Naive thymus-derived CD4-positive, alpha-beta T cell (primary cell): ENCODE measurements around the gene CINP. TPM values are rescaled to one million over a fixed set of nuclear protein-coding genes. Genes with fewer than 3 reads are reported as not detected.

Experiments
- ATAC-seq: fragments of 150-1000 bp; cut with Tn5 transposase; 2 replicates; pipeline ENCODE4 v1.10.0; 2021; ENCODE audit warnings: mild to moderate bottlenecking, moderate library complexity
- CTCF ChIA-PET: fragments of 350-600 bp; sonication (Branson Sonifier 250); formaldehyde crosslinking; loops from one replicate; lab custom pipeline; 2021; ENCODE audit warnings: antibody characterized with exemption; lab: Charles Lee
- POLR2A ChIA-PET: fragments of 350-600 bp; sonication (Branson Sonifier 250); formaldehyde crosslinking; loops from one replicate; lab custom pipeline; 2021; ENCODE audit warnings: antibody characterized with exemption, inconsistent platforms; lab: Charles Lee
- DNase-seq, 9 donors: peaks; one replicate each; pipeline versions ENCODE4 v3.0.0 to v3.0.0-alpha.2; 2020 to 2022; ENCODE audit warnings: mixed read lengths in 1 of 9
- H3K27ac ChIP-seq: one replicate; pipeline ENCODE4 v1.7.0; 2013; ENCODE audit warnings: mild to moderate bottlenecking, low read depth, low read length, moderate library complexity
- H3K27me3 ChIP-seq, 2 donors: one replicate each; pipeline ENCODE4 v1.7.0; 2013; ENCODE audit warnings: low read length in 2 of 2, mild to moderate bottlenecking in 2 of 2, moderate library complexity in 2 of 2; ENCODE audit not compliant: control insufficient read depth in 2 of 2, insufficient read depth in 2 of 2
- H3K36me3 ChIP-seq, 3 experiments: 1 replicate in 2 of 3; 2 replicates in 1 of 3; pipeline ENCODE4 v1.7.0; 2013; ENCODE audit warnings: low read length in 3 of 3, mild to moderate bottlenecking in 3 of 3, moderate library complexity in 1 of 3; ENCODE audit not compliant: insufficient read depth in 3 of 3, control insufficient read depth in 2 of 3
- H3K4me1 ChIP-seq, 2 donors: one replicate each; pipeline ENCODE4 v1.7.0; 2013; ENCODE audit warnings: low read length in 2 of 2, mild to moderate bottlenecking in 2 of 2, moderate library complexity in 1 of 2; ENCODE audit not compliant: control insufficient read depth in 2 of 2, insufficient read depth in 2 of 2
- H3K4me3 ChIP-seq: 2 replicates; pipeline ENCODE4 v1.7.0; 2013; ENCODE audit warnings: mild to moderate bottlenecking, low read length
- H3K9me3 ChIP-seq, 3 experiments: 1 replicate in 2 of 3; 2 replicates in 1 of 3; pipeline ENCODE4 v1.7.0; 2013; ENCODE audit warnings: low read length in 3 of 3; ENCODE audit not compliant: control insufficient read depth in 2 of 3
- H3K27ac Mint-ChIP-seq, 9 donors: one replicate each; pipeline ENCODE4 v1.8.0; 2020 to 2022; ENCODE audit warnings: mixed read lengths in 9 of 9, mild to moderate bottlenecking in 8 of 9, moderate library complexity in 5 of 9, inconsistent platforms in 2 of 9
- H3K27me3 Mint-ChIP-seq, 5 donors: one replicate each; pipeline ENCODE4 v1.8.0; 2021 to 2022; ENCODE audit warnings: mixed read lengths in 5 of 5, mild to moderate bottlenecking in 1 of 5
- H3K36me3 Mint-ChIP-seq, 5 donors: one replicate each; pipeline ENCODE4 v1.8.0; 2020 to 2022; ENCODE audit warnings: mixed read lengths in 5 of 5, mild to moderate bottlenecking in 3 of 5, inconsistent platforms in 1 of 5
- H3K4me1 Mint-ChIP-seq, 7 donors: one replicate each; pipeline ENCODE4 v1.8.0; 2020 to 2022; ENCODE audit warnings: mixed read lengths in 7 of 7, mild to moderate bottlenecking in 3 of 7, inconsistent platforms in 1 of 7
- H3K4me3 Mint-ChIP-seq, 10 donors: one replicate each; pipeline ENCODE4 v1.8.0; 2020 to 2022; ENCODE audit warnings: mild to moderate bottlenecking in 10 of 10, mixed read lengths in 10 of 10, moderate library complexity in 6 of 10, inconsistent platforms in 2 of 10
- H3K9me3 Mint-ChIP-seq, 11 donors: one replicate each; pipeline ENCODE4 v1.8.0; 2020 to 2022; ENCODE audit warnings: mixed read lengths in 11 of 11, mild to moderate bottlenecking in 4 of 11, inconsistent platforms in 1 of 11, moderate library complexity in 1 of 11
- intact Hi-C, 2 donors: fragments of 100-400 bp; cut with micrococcal nuclease; formaldehyde crosslinking; loops; one replicate each; pipeline ENCODE4 v1.15.1; 2023
- polyA plus RNA-seq, 2 donors: library from polyadenylated mRNA; unstranded; fragments of 300-500 nt; fragmentation: Illumina TruSeq; gene quantifications; one replicate each; pipeline ENCODE4 v1.2.3, GENCODE V29; 2021
- total RNA-seq, 6 experiments: library from RNA in 5 of 6; stranded (reverse) in 5 of 6; gene quantifications; 1 replicate in 5 of 6; 2 replicates in 1 of 6; pipeline ENCODE4 v1.2.3 and lab custom pipeline; 2021 to 2026

CINP gene
- total and polyA plus RNA-seq, 7 experiments from 2014 or later: 16.8 to 57.2 (median 33.6) TPM

DNA sequence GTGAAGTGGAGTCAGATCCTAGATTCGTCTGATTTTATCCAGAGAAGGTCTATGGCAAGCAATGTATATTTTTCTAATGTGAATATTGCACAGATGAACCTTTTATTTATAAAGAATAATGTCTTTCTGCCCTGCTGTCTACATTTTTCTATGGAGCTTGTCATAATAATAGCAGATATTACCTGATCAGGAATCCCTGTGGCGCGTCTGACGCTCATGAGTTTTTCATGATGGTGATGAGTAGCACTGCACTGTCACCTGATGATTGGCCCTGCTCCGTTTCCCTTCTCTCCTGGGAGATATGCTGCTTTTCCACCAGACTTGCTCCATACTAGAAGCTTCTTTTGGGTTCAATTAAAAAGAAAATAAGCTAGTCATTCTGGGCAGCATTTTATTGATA, 20.5 kb downstream of the CINP start:
- Mint-ChIP-seq H3K4me1 (no peaks in the 10 kb centered on the region), H3K9me3 (no peaks in the 10 kb centered on the region), H3K4me3 (no peak overlapping the region), H3K27ac (no peak overlapping the region), H3K27me3 (no peaks in the 10 kb centered on the region), H3K36me3 (peaks cover 0 to 35% (median 19%) of the 10 kb centered on the region in 5 donors)
- Histone ChIP-seq H3K27me3 (no peaks in the 10 kb centered on the region), H3K27ac (no peak overlapping the region), H3K36me3 (peaks cover 0 to 71% (median 11%) of the 10 kb centered on the region in 3 experiments), H3K9me3 (no peaks in the 10 kb centered on the region), H3K4me1 (no peaks in the 10 kb centered on the region), H3K4me3 (no peak overlapping the region)
- DNase-seq (no peak), ATAC-seq (no peak)
- intact Hi-C loops: no loop called here
- ChIA-PET POLR2A (interaction anchor here (0.5 to 1.2 kb wide), 4 partner anchors 18 to 553 kb away, joined by 3 to 4 read pairs (median 3); partner anchors contain the start of genes CINP and TECPR2), CTCF (no interaction called here)

DNA sequence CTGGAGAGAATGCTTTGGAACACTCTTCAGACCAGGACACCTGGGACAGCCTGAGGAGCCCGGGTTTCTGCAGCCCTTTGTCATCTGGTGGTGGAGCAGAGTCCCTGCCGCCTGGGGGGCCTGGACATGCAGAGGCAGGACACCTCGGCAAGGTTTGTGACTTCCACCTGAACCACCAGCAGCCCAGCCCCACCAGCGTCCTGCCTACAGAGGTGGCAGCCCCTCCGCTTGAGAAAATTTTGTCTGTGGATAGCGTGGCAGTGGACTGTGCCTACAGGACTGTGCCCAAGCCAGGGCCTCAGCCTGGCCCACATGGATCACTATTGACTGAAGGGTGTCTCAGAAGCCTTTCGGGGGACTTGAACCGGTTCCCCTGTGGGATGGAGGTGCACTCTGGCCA, 21.1 kb downstream of the CINP start:
- H3K27ac ChIP-seq: no peak overlapping the region
- H3K27ac Mint-ChIP-seq: peak overlapping the region in 1 of 9 donors; percentile 76
- H3K9me3 Mint-ChIP-seq: no peaks in the 10 kb centered on the region
- CTCF ChIA-PET: no interaction called here
- intact Hi-C loops: no loop called here
- no peak overlapping the region for H3K4me3 ChIP-seq
- H3K9me3 ChIP-seq: no peaks in the 10 kb centered on the region
- H3K27me3 ChIP-seq: no peaks in the 10 kb centered on the region
- no peaks in the 10 kb centered on the region for H3K27me3 Mint-ChIP-seq
- no peaks in the 10 kb centered on the region for H3K4me1 ChIP-seq
- no peak overlapping the region for H3K4me3 Mint-ChIP-seq
- peaks cover 0 to 70% (median 11%) of the 10 kb centered on the region in 3 experiments for H3K36me3 ChIP-seq
- no peaks in the 10 kb centered on the region for H3K4me1 Mint-ChIP-seq
- POLR2A ChIA-PET: interaction anchor here (1.2 kb wide), 1 partner anchor 21 kb away, joined by 3 read pairs; the partner anchor contains the start of genes CINP and TECPR2
- peaks cover 0 to 41% (median 19%) of the 10 kb centered on the region in 5 donors for H3K36me3 Mint-ChIP-seq
- ATAC-seq: no peak
- DNase-seq: no peak

DNA sequence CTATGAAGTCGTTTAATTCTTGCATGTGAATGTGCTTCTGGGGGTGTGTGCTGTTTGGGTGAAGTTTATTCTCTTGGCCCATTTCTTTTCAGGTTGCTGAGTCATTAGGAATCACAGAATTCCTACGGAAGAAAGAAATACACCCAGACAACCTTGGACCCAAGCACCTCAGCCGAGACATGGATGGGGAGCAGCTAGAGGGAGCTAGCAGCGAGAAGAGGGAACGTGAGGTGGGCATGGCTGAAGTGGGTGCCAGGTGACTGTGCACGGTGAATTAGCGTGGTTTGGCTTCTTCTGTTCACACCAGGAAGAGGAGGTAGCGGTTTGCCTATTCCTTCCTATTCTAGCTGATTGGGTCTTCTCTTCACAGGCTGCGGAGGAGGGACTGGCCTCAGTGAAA, 24.0 kb downstream of the CINP start:
- peaks cover under 1 to 35% (median 21%) of the 10 kb centered on the region in 5 donors for H3K36me3 Mint-ChIP-seq
- peak overlapping the region in 2 of 9 donors; percentile 19 to 25 for H3K27ac Mint-ChIP-seq
- Histone ChIP-seq H3K27me3 (no peaks in the 10 kb centered on the region), H3K36me3 (peaks cover 0 to 59% (median 8%) of the 10 kb centered on the region in 3 experiments), H3K4me3 (no peak overlapping the region), H3K4me1 (no peaks in the 10 kb centered on the region), H3K9me3 (no peaks in the 10 kb centered on the region), H3K27ac (no peak overlapping the region)
- DNase-seq: no peak
- no peak overlapping the region for H3K4me3 Mint-ChIP-seq
- peaks cover 0 to 6% (median 0%) of the 10 kb centered on the region in 7 donors for H3K4me1 Mint-ChIP-seq
- no peaks in the 10 kb centered on the region for H3K27me3 Mint-ChIP-seq
- POLR2A ChIA-PET: no interaction called here
- no peak for ATAC-seq
- intact Hi-C loops: no loop called here
- CTCF ChIA-PET: no interaction called here
- H3K9me3 Mint-ChIP-seq: no peaks in the 10 kb centered on the region

DNA sequence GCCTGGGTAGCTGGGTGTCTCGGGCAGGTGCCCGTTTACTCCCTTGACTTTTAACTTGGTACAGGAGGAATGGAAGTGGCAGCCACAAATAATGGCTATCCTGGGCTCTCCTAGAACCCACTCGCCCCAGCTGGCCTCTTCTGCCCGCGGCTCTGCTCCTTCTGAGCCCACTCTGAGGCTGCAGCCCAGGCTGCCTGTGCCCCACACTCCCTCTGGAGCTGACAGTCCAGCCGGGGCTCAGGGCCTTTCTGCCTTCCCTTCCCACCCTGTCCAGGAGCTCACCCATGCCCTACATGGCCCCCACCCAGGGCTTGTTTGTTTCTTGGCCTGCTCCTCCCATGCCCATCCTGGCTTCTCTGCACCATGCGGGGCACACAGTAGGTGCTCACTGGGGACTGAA, 27.5 kb downstream of the CINP start:
- Histone ChIP-seq H3K9me3 (no peaks in the 10 kb centered on the region), H3K27me3 (no peaks in the 10 kb centered on the region), H3K27ac (no peak overlapping the region), H3K36me3 (peaks cover 0 to 60% (median 4%) of the 10 kb centered on the region in 3 experiments), H3K4me1 (no peaks in the 10 kb centered on the region), H3K4me3 (no peak overlapping the region)
- H3K27ac Mint-ChIP-seq: no peak overlapping the region
- no peak for DNase-seq
- no peaks in the 10 kb centered on the region for H3K9me3 Mint-ChIP-seq
- POLR2A ChIA-PET: no interaction called here
- peaks cover 0 to 8% (median 0%) of the 10 kb centered on the region in 7 donors for H3K4me1 Mint-ChIP-seq
- H3K27me3 Mint-ChIP-seq: no peaks in the 10 kb centered on the region
- intact Hi-C loops: no loop called here
- H3K36me3 Mint-ChIP-seq: peaks cover 4 to 39% (median 16%) of the 10 kb centered on the region in 5 donors
- H3K4me3 Mint-ChIP-seq: no peak overlapping the region
- CTCF ChIA-PET: no interaction called here
- ATAC-seq: no peak

DNA sequence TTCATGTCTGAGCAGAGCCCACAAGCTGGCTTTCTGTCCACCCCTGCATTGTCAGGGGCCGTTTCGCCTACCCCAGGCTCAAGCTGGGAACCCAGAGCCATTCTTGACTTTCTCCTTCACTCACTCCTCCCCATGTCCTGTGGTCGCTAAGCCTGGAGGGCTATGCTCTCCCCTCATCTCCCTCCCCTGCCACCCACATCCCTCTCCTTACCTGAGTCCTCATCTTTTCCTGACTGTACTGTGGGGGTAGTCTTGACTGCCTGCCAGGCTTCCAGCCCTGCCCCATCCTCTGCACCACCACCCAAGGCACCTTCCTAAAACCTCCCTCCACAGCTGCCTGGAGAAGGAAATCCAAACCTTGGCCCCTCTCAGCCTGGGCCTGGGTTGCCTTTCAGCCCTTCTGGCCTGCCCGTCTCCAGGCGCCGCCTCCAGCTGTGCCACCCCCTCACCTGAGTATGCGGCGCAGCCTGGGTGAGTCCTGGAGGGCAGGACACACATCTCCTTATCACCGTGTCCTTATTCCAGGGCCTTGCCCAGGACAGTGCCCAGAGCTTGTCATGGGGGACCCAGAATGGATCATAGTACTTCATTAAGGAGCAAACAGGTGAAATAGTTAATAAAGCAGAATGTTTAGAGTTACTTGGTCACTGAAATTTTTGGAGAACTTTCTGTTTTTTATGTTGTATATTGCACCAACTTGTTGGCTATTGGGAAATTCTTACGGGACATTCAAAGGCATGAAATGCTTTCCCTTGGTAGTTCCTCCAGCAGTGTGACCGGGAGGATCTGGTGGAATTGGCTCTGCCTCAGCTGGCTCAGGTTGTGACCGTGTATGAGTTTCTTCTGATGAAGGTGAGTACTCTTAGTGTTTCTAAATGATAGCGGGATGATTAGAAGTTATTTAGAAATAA, 28.6 kb downstream of the CINP start:
- CTCF ChIA-PET: no interaction called here
- peak overlapping the region in 1 of 9 donors; percentile 59 for H3K27ac Mint-ChIP-seq

DNA sequence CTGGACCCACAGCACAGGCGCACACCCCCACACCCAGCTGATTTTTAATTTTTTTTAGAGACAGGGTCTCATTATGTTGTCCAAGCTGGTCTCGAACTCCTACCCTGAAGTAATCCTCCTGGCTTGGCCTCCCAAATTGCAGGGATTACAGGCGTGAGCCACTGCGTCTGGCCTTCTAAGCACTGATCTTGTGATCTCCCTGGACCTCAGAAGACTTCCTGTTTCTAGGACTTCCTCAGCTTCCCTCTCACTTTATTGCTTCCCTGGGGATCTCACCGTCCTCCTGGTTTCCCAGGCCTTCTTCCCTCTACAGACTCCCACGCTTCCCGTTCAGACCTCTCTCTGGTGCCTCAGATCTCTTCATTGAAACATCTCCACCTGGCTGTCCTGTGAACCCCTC, 29.3 kb downstream of the CINP start:
- DNase-seq (no peak), ATAC-seq (no peak)
- Mint-ChIP-seq H3K27me3 (no peaks in the 10 kb centered on the region), H3K4me3 (no peak overlapping the region), H3K9me3 (no peaks in the 10 kb centered on the region), H3K4me1 (peaks cover 0 to 9% (median 3%) of the 10 kb centered on the region in 7 donors), H3K27ac (no peak overlapping the region), H3K36me3 (peaks cover 4 to 34% (median 12%) of the 10 kb centered on the region in 5 donors)
- Histone ChIP-seq H3K4me3 (no peak overlapping the region), H3K27me3 (no peaks in the 10 kb centered on the region), H3K4me1 (no peaks in the 10 kb centered on the region), H3K27ac (no peak overlapping the region), H3K36me3 (peaks cover 0 to 50% (median 4%) of the 10 kb centered on the region in 3 experiments), H3K9me3 (no peaks in the 10 kb centered on the region)
- ChIA-PET POLR2A (interaction anchor here (0.6 kb wide), 1 partner anchor 13 kb away, joined by 3 read pairs; no protein-coding TSS in a partner anchor), CTCF (no interaction called here)
- intact Hi-C loops: no loop called here

More for the DNA sequence above, 28.6 kb downstream of the CINP start:
- peaks cover 0 to 9% (median 0%) of the 10 kb centered on the region in 7 donors for H3K4me1 Mint-ChIP-seq
- H3K4me3 Mint-ChIP-seq: no peak overlapping the region
- no peak for ATAC-seq
- H3K27me3 ChIP-seq: no peaks in the 10 kb centered on the region
- POLR2A ChIA-PET: no interaction called here
- no peaks in the 10 kb centered on the region for H3K9me3 Mint-ChIP-seq
- peaks cover 0 to 57% (median 4%) of the 10 kb centered on the region in 3 experiments for H3K36me3 ChIP-seq
- DNase-seq: no peak
- no peaks in the 10 kb centered on the region for H3K9me3 ChIP-seq
- intact Hi-C loops: no loop called here
- H3K4me3 ChIP-seq: no peak overlapping the region
- no peaks in the 10 kb centered on the region for H3K27me3 Mint-ChIP-seq
- no peak overlapping the region for H3K27ac ChIP-seq
- H3K36me3 Mint-ChIP-seq: peaks cover 4 to 39% (median 16%) of the 10 kb centered on the region in 5 donors
- no peaks in the 10 kb centered on the region for H3K4me1 ChIP-seq
